ENCODE results near the gene EPHA6.

- TF ChIP-seq EZH2 (IDR thresholded peaks at IDR 0.05; ENCODE audit: low read length, missing control alignments) (no peak), CTCF (conservative IDR thresholded peaks at IDR 0.05 in 1 of 2, IDR thresholded peaks at IDR 0.05 in 1 of 2; ENCODE audit: low read depth in 1 of 2, low read length in 2 of 2) (no peak)
Observed at GRCh38 chr3:97720417-97720816, 906.0 kb downstream of the EPHA6 start.
